H1 (cell line): Measurements from ENCODE around the gene PRMT2. TPM values are rescaled to one million over a fixed set of nuclear protein-coding genes. Genes with fewer than 3 reads are reported as not detected.
A peak's percentile ranks its signal among the peaks of the same experiment; 100 is the strongest.

Experiments
- CTCF ChIA-PET: fragments of 300-600 bp; sonication (Branson Sonifier 250); formaldehyde crosslinking; loops from one replicate; lab custom pipeline; 2021; ENCODE audit not compliant: partially characterized antibody; lab: Charles Lee
- POLR2A ChIA-PET: fragments of 300-600 bp; sonication (Branson Sonifier 250); formaldehyde crosslinking; loops from one replicate; lab custom pipeline; 2021; ENCODE audit warnings: inconsistent platforms; ENCODE audit not compliant: partially characterized antibody; lab: Charles Lee
- DNase-seq, 2 experiments: peaks; one replicate each; pipeline versions ENCODE4 v3.0.0 to v3.0.0-alpha.2; 2010 to 2022; ENCODE audit warnings: low spot score in 2 of 2, low read depth in 1 of 2, mixed read lengths in 1 of 2
- FAIRE-seq: peaks from 2 replicates; lab custom pipeline; 2011; peaks lifted over from hg19 to GRCh38; lab: Jason Lieb, UNC
- H2AFZ ChIP-seq: 2 replicates; pipeline ENCODE4 v1.8.1; 2012; ENCODE audit warnings: low read length, inconsistent platforms
- H2AK5ac ChIP-seq: 2 replicates; pipeline ENCODE4 v1.6.1; 2013; ENCODE audit warnings: low read depth, low read length
- H2BK120ac ChIP-seq: replicated peaks from 2 replicates; pipeline ENCODE3; 2013; ENCODE audit warnings: low read depth, low read length, inconsistent platforms
- H2BK12ac ChIP-seq: 2 replicates; pipeline ENCODE4 v1.6.1; 2013; ENCODE audit warnings: low read depth, low read length
- H2BK15ac ChIP-seq: 2 replicates; pipeline ENCODE4 v1.6.1; 2013; ENCODE audit warnings: low read length
- H2BK20ac ChIP-seq: 2 replicates; pipeline ENCODE4 v1.6.1; 2013; ENCODE audit warnings: low read length
- H2BK5ac ChIP-seq: 2 replicates; pipeline ENCODE4 v1.6.1; 2013; ENCODE audit warnings: low read depth, low read length
- H3K14ac ChIP-seq: 2 replicates; pipeline ENCODE4 v1.6.1; 2013; ENCODE audit warnings: inconsistent platforms; ENCODE audit not compliant: insufficient read length
- H3K18ac ChIP-seq: 2 replicates; pipeline ENCODE4 v1.6.1; 2013; ENCODE audit warnings: low read length; ENCODE audit errors: extremely low read depth
- H3K23ac ChIP-seq: 2 replicates; pipeline ENCODE4 v1.6.1; 2013; ENCODE audit warnings: inconsistent platforms; ENCODE audit not compliant: insufficient read length
- H3K23me2 ChIP-seq: 2 replicates; pipeline ENCODE4 v1.6.1; 2013; ENCODE audit warnings: low read depth, low read length
- H3K27ac ChIP-seq: 2 replicates; pipeline ENCODE4 v1.6.1; 2011; ENCODE audit warnings: low read depth, low read length, inconsistent platforms
- H3K27me3 ChIP-seq, 4 experiments: replicated peaks in 1 of 4; 1 replicate in 1 of 4; 2 replicates in 3 of 4; pipeline versions ENCODE4 v1.6.1 to v1.8.1; 2011 to 2013; ENCODE audit warnings: low read length in 3 of 4, mild to moderate bottlenecking in 3 of 4, inconsistent platforms in 2 of 4, mixed read lengths in 2 of 4, moderate library complexity in 1 of 4; ENCODE audit not compliant: control insufficient read depth in 3 of 4, insufficient read depth in 3 of 4; ENCODE audit errors: extremely low read depth in 1 of 4
- H3K36me3 ChIP-seq, 4 experiments: 2 replicates each; pipeline versions ENCODE4 v1.6.1 to v1.8.1; 2011 to 2013; ENCODE audit warnings: mild to moderate bottlenecking in 4 of 4, low read length in 3 of 4, moderate library complexity in 2 of 4, control low read depth in 1 of 4, inconsistent platforms in 1 of 4; ENCODE audit not compliant: insufficient read depth in 4 of 4, control insufficient read depth in 2 of 4
- H3K4ac ChIP-seq: replicated peaks from 2 replicates; pipeline ENCODE3; 2013; ENCODE audit warnings: low read length, low read depth, mixed read lengths, inconsistent platforms; ENCODE audit not compliant: insufficient read length
- H3K4me1 ChIP-seq, 4 experiments: replicated peaks in 1 of 4; 1 replicate in 1 of 4; 2 replicates in 3 of 4; pipeline versions ENCODE4 v1.6.1 to v1.8.1; 2011 to 2013; ENCODE audit warnings: low read length in 3 of 4, inconsistent platforms in 2 of 4, mixed read lengths in 1 of 4; ENCODE audit not compliant: insufficient read depth in 4 of 4, control insufficient read depth in 3 of 4
- H3K4me2 ChIP-seq, 2 experiments: 2 replicates each; pipeline versions ENCODE4 v1.6.1 to v1.8.1; 2011 to 2013; ENCODE audit warnings: low read depth in 2 of 2, low read length in 2 of 2, control low read depth in 1 of 2, inconsistent platforms in 1 of 2, mild to moderate bottlenecking in 1 of 2; ENCODE audit not compliant: insufficient read depth in 1 of 2
- H3K4me3 ChIP-seq, 4 experiments: fragments of 200-600, 300-600 bp in 1 of 4; sonication (generic), shearing (Covaris generic), sonication (Bioruptor Twin) in 1 of 4; 2 replicates each; pipeline versions ENCODE4 v1.5.1 to v1.8.1; 2011 to 2016; ENCODE audit warnings: low read length in 4 of 4, low read depth in 3 of 4, control low read depth in 2 of 4, inconsistent platforms in 2 of 4, mild to moderate bottlenecking in 2 of 4, mixed read lengths in 1 of 4, moderate library complexity in 1 of 4; ENCODE audit not compliant: insufficient read depth in 2 of 4; ENCODE audit errors: extremely low read depth in 1 of 4
- H3K56ac ChIP-seq: replicated peaks from 2 replicates; pipeline ENCODE3; 2013; ENCODE audit warnings: low read depth, mild to moderate bottlenecking, mixed read lengths, low read length, inconsistent platforms; ENCODE audit not compliant: insufficient read length
- H3K79me1 ChIP-seq: 2 replicates; pipeline ENCODE4 v1.6.1; 2013; ENCODE audit warnings: low read depth, low read length, control low read depth
- H3K79me2 ChIP-seq, 2 experiments: 2 replicates each; pipeline versions ENCODE4 v1.6.1 to v1.8.1; 2012 to 2013; ENCODE audit warnings: low read length in 2 of 2, mild to moderate bottlenecking in 2 of 2, inconsistent platforms in 1 of 2; ENCODE audit not compliant: insufficient read depth in 2 of 2, control insufficient read depth in 1 of 2
- H3K9ac ChIP-seq, 4 experiments: replicated peaks in 1 of 4; 1 replicate in 1 of 4; 2 replicates in 3 of 4; pipeline versions ENCODE4 v1.6.1 to v1.8.1; 2011 to 2013; ENCODE audit warnings: low read depth in 3 of 4, low read length in 3 of 4, control low read depth in 2 of 4, mild to moderate bottlenecking in 2 of 4, moderate library complexity in 2 of 4, inconsistent platforms in 1 of 4; ENCODE audit errors: extremely low read depth in 1 of 4
- H3K9me3 ChIP-seq, 2 experiments: 2 replicates each; pipeline versions ENCODE4 v1.6.1 to v1.8.1; 2012 to 2013; ENCODE audit warnings: mild to moderate bottlenecking in 2 of 2, moderate library complexity in 2 of 2, control low read depth in 1 of 2, inconsistent platforms in 1 of 2, low read depth in 1 of 2, low read length in 1 of 2, mixed read lengths in 1 of 2; ENCODE audit not compliant: insufficient read depth in 2 of 2
- H4K20me1 ChIP-seq, 2 experiments: replicated peaks in 1 of 2; 2 replicates each; pipeline versions ENCODE3 to v1.8.1; 2011 to 2013; ENCODE audit warnings: inconsistent platforms in 2 of 2, low read length in 2 of 2, mild to moderate bottlenecking in 1 of 2; ENCODE audit not compliant: insufficient read depth in 2 of 2, control insufficient read depth in 1 of 2
- H4K5ac ChIP-seq: 2 replicates; pipeline ENCODE4 v1.6.1; 2013; ENCODE audit warnings: low read length, low read depth, mixed read lengths, inconsistent platforms; ENCODE audit not compliant: insufficient read length
- H4K8ac ChIP-seq: 2 replicates; pipeline ENCODE4 v1.8.0; 2013; ENCODE audit warnings: mild to moderate bottlenecking, moderate library complexity, low read length, inconsistent platforms; ENCODE audit not compliant: insufficient read depth; ENCODE audit errors: extremely low read depth
- H4K91ac ChIP-seq: replicated peaks from 2 replicates; pipeline ENCODE3; 2013; ENCODE audit warnings: low read length, mixed read lengths, inconsistent platforms; ENCODE audit not compliant: insufficient read length
- CHD1 ChIP-seq: IDR thresholded peaks from 2 replicates; pipeline ENCODE4 v1.6.1; 2012; ENCODE audit warnings: low read depth, low read length, improper control_type of control experiment
- EGR1 ChIP-seq: IDR thresholded peaks from 2 replicates; pipeline ENCODE4 v1.6.1; 2011; ENCODE audit warnings: low read depth, low read length, borderline replicate concordance
- EZH2 ChIP-seq: fragments of 200-600 bp; sonication (generic); IDR thresholded peaks from 2 replicates; pipeline ENCODE4 v1.7.1; 2012; ENCODE audit warnings: low read depth, mild to moderate bottlenecking, moderate library complexity, low read length, inconsistent platforms; ENCODE audit not compliant: severe bottlenecking
- KDM1A ChIP-seq: fragments of 200-600, 300-600 bp; sonication (generic); IDR thresholded peaks from 2 replicates; pipeline ENCODE4 v1.7.1; 2016; ENCODE audit warnings: mild to moderate bottlenecking, low read length, borderline replicate concordance
- MAFK ChIP-seq: IDR thresholded peaks from 2 replicates; pipeline ENCODE4 v1.6.1; 2012; ENCODE audit warnings: low read depth, mild to moderate bottlenecking, improper control_type of control experiment, low read length
- RFX5 ChIP-seq: IDR thresholded peaks from 2 replicates; pipeline ENCODE4 v1.6.1; 2011; ENCODE audit warnings: low read depth, low read length, improper control_type of control experiment, borderline replicate concordance
- RNF2 ChIP-seq: fragments of 200-900, 300-1000 bp; sonication (generic); IDR thresholded peaks from 2 replicates; pipeline ENCODE4 v1.7.1; 2016; ENCODE audit warnings: borderline replicate concordance, low read depth, mild to moderate bottlenecking, antibody characterized with exemption, low read length; ENCODE audit not compliant: poor library complexity, severe bottlenecking; ENCODE audit errors: missing control alignments
- SIRT6 ChIP-seq: IDR thresholded peaks from one replicate; pipeline ENCODE4 v1.7.1; 2012; ENCODE audit warnings: low read length, inconsistent platforms
- SRF ChIP-seq: IDR thresholded peaks from 2 replicates; pipeline ENCODE4 v1.6.1; 2011; ENCODE audit warnings: mild to moderate bottlenecking, low read depth, low read length, moderate library complexity
- SUZ12 ChIP-seq: fragments of 200-600 bp; sonication (generic); IDR thresholded peaks from 2 replicates; pipeline ENCODE4 v1.6.1; 2012; ENCODE audit warnings: mild to moderate bottlenecking, inconsistent platforms, low read length, moderate library complexity, mixed read lengths
- WGBS, 2 experiments: shearing (Covaris generic) in 1 of 2; methylation state at CpG; one replicate each; pipeline versions ENCODE4 v1.1.6 to v1.1.7; 2013 to 2015; ENCODE audit warnings: low lambda C conversion rate in 2 of 2, mixed read lengths in 2 of 2, inconsistent platforms in 1 of 2, low coverage in 1 of 2, missing lambda C conversion rate in 1 of 2; ENCODE audit not compliant: insufficient replicate concordance in 2 of 2, insufficient coverage in 1 of 2, insufficient read length in 1 of 2; ENCODE audit errors: extremely low coverage in 1 of 2, missing lambda C conversion rate in 1 of 2; 5-methylcytosine and 5-hydroxymethylcytosine counted together
- polyA plus RNA-seq, 7 experiments: library from polyadenylated mRNA; depleted of rRNA in 3 of 7; stranded (reverse) in 5 of 7; unstranded in 2 of 7; fragments of >200 nt in 5 of 7; fragments of 200-250 nt in 2 of 7; gene quantifications; 1 replicate in 5 of 7; 2 replicates in 1 of 7; 4 replicates in 1 of 7; pipeline versions ENCODE4 v1.2.1 to v1.2.3, GENCODE V29; 2011 to 2013; ENCODE audit warnings: missing spikeins in 2 of 7, mixed read lengths in 2 of 7
- total RNA-seq: library from RNA; stranded (reverse); fragmentation: NEBNext Ultra II Directional; extraction: Animal tissue kit (Norgen Biotek cat#: 25700); gene quantifications from 2 replicates; pipeline ENCODE4 v1.2.1, GENCODE V29; 2021

PRMT2 gene
- total and polyA plus RNA-seq, 2 of the 8 experiments (the other 6 are each of a cell fraction or from before 2014, with no cell fraction given) = 45.8 to 59.2 TPM

- WGBS, 2 experiments = 91% methylated on average over 7 of the region's 11 CpGs; no CpG with 5 or more reads in 1 of the 2 experiments
- no peak overlapping the region for H3K27ac ChIP-seq
- H2BK5ac ChIP-seq = no peak overlapping the region; the same call in 1 of the 2 replicates
- no peak for FAIRE-seq
- ChIA-PET CTCF (interaction anchor here (0.6 to 1.1 kb wide), 2 partner anchors 19 to 28 kb away, joined by 4 to 5 read pairs; no protein-coding TSS in a partner anchor), POLR2A (no interaction called here)
- H2BK12ac ChIP-seq = no peak overlapping the region
- H3K14ac ChIP-seq = no peak overlapping the region
- peaks cover 2% of the 10 kb centered on the region; the same call in 1 of the 2 replicates for H3K23me2 ChIP-seq
- H2BK120ac ChIP-seq = no peak overlapping the region
- no peak overlapping the region for H3K4ac ChIP-seq
- peaks cover 0 to 5% of the 10 kb centered on the region in 2 experiments for H4K20me1 ChIP-seq
- H3K36me3 ChIP-seq = peaks cover 0 to under 1% (median 0%) of the 10 kb centered on the region in 4 experiments; a peak in 1 of 8 replicates
- H3K23ac ChIP-seq = no peak overlapping the region
- no peak overlapping the region for H4K5ac ChIP-seq
- no peak overlapping the region for H3K56ac ChIP-seq
- no peak overlapping the region for H3K18ac ChIP-seq
- no peak overlapping the region for H2AFZ ChIP-seq
- no peak overlapping the region for H2BK15ac ChIP-seq
- no peak overlapping the region for H3K9ac ChIP-seq
- TF ChIP-seq SUZ12 = no peak
- no peak for TF ChIP-seq EGR1
- TF ChIP-seq KDM1A = no peak
- TF ChIP-seq RFX5 = no peak
- TF ChIP-seq EZH2 = no peak
- TF ChIP-seq SIRT6 = no peak
- no peak for TF ChIP-seq RNF2
- TF ChIP-seq SRF = no peak
- TF ChIP-seq CHD1 = no peak
- TF ChIP-seq MAFK = no peak
- peaks cover 0 to 5% (median 4%) of the 10 kb centered on the region in 4 experiments; a peak in 4 of 7 replicates for H3K27me3 ChIP-seq
- DNase-seq = no peak
- H3K4me3 ChIP-seq = no peak overlapping the region
- H2AK5ac ChIP-seq = no peak overlapping the region
- H3K9me3 ChIP-seq = no peaks in the 10 kb centered on the region
- H3K4me2 ChIP-seq = no peak overlapping the region; a peak in 1 of 4 replicates
- H3K4me1 ChIP-seq = no peaks in the 10 kb centered on the region; a peak in 1 of 7 replicates
- no peak overlapping the region for H2BK20ac ChIP-seq
- H3K79me1 ChIP-seq = no peaks in the 10 kb centered on the region; the same call in 1 of the 2 replicates
- no peak overlapping the region for H4K91ac ChIP-seq
- no peaks in the 10 kb centered on the region for H3K79me2 ChIP-seq
- peak overlapping the region; percentile 14; the same call in 1 of the 2 replicates for H4K8ac ChIP-seq
These were observed 26.8 kb downstream of the PRMT2 start for GRCh38 chr21:46662367-46662654.
